Measurements from ENCODE around the gene DOK6.

The DOK6 gene

DNA sequence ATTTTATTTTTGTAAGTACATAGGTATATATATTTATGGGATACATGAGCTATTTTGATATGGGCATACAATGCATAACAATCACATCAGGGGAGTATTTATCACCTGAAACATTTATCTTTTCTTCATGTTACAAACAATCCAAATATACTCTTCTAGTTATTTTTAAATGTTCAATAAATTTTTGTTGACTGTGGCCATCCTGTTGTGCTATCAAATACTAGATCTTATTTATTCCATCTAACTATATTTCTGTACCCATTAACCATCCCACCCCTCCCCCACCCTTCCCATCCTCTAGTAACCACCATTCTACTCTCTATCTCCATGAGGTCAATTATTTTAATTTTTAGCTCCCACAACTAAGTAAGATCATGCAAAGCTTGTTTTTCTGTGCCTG, 390.0 kb downstream of the DOK6 start:
- H3K4me3 ChIP-seq (replicated peaks; ENCODE audit: low read depth, low read length): no peak overlapping the region
- TF ChIP-seq, protein P1, sequence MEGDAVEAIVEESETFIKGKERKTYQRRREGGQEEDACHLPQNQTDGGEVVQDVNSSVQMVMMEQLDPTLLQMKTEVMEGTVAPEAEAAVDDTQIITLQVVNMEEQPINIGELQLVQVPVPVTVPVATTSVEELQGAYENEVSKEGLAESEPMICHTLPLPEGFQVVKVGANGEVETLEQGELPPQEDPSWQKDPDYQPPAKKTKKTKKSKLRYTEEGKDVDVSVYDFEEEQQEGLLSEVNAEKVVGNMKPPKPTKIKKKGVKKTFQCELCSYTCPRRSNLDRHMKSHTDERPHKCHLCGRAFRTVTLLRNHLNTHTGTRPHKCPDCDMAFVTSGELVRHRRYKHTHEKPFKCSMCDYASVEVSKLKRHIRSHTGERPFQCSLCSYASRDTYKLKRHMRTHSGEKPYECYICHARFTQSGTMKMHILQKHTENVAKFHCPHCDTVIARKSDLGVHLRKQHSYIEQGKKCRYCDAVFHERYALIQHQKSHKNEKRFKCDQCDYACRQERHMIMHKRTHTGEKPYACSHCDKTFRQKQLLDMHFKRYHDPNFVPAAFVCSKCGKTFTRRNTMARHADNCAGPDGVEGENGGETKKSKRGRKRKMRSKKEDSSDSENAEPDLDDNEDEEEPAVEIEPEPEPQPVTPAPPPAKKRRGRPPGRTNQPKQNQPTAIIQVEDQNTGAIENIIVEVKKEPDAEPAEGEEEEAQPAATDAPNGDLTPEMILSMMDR (IDR thresholded peaks at IDR 0.05; ENCODE audit: low read depth, low read length, missing control alignments): no peak
- DNase-seq (ENCODE audit: extremely low read depth, low read depth): no peak

DNA sequence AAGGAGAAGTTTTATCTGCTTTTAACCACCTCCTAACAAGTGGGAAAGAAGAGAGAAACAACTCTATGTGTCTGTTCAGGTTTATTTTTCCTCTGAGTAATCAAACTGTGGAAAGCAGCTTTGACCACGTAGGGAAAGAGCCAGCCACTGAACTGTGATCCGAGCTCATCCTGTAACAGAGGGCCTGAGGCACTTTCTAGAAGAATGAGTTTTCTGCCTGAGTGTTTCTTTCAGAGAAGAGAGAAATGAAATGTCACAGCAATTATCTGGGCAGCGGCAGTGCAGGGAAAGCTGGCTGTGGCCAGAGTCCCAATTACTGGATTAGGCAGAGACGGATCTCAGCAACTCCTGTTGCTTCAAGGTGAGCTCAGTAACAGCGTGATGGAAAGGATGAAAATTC, 395.1 kb downstream of the DOK6 start:
- TF ChIP-seq, protein P1 (IDR thresholded peaks at IDR 0.05; ENCODE audit: low read depth, low read length, missing control alignments): no peak
- no peak for DNase-seq (ENCODE audit: extremely low read depth, low read depth)
- H3K4me3 ChIP-seq (replicated peaks; ENCODE audit: low read depth, low read length): no peak overlapping the region

DNA sequence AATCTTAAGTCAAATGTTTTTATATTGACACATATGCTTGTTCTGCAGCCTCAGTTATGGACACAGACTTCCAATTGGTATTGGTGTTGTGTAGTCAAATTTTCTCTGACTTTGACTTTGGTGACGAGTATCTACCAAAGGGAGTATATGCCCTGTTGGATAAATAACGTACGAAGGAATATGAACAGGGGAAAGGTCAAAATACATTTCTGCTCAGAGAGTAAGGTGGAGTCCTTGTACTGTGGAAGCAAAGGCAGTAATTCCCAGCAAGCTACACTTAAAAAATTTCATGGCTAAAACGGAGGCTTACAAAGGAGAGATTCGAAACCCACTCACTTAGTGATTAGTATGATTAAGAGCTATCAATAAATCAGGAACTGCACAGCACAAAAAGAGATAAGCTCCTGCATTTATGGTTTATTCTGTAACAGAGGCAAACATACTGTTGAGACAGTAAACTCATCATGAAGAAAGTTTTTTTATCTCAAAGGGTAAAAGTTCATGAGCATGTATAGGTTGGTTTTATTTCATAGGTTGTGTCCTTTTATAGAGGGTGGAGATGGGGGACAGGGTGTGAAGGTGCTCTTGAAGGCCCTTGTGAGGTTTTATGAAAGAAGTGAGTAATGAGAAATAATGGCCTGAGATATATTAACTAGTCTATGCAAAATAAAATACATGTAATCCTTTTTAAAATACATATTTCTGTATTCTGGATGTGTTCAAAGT, 404.3 kb downstream of the DOK6 start:
- no peak for DNase-seq (ENCODE audit: extremely low read depth, low read depth)
- TF ChIP-seq, protein P1 (IDR thresholded peaks at IDR 0.05; ENCODE audit: low read depth, low read length, missing control alignments): no peak
- H3K4me3 ChIP-seq (replicated peaks; ENCODE audit: low read depth, low read length): no peak overlapping the region

GRCh38 chr18:69808399-69808798, 407.7 kb downstream of the DOK6 start:
- no peak overlapping the region for H3K4me3 ChIP-seq (replicated peaks; ENCODE audit: low read depth, low read length)
- DNase-seq (ENCODE audit: extremely low read depth, low read depth): no peak
- TF ChIP-seq, protein P1 (IDR thresholded peaks at IDR 0.05; ENCODE audit: low read depth, low read length, missing control alignments): no peak

DNA sequence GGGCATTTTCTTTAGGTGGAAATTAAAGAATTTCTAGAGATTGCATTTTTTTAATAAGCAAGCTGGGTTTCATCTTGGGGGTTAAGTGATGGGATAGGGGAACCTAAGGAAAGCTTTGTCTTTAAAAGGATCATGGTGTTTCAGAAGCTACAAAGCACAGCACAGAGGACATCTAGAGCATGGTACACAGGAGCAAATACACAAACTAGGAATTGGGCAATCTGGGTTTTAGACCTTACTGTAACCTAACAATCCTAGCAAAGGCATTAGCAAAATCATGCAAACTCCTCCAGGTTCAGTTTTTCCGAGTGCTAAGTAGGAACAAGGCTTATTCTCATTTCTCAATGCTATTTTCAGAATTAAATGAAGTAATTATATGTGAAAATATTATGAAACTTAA, 412.9 kb downstream of the DOK6 start:
- TF ChIP-seq, protein P1 (IDR thresholded peaks at IDR 0.05; ENCODE audit: low read depth, low read length, missing control alignments): no peak
- no peak overlapping the region for H3K4me3 ChIP-seq (replicated peaks; ENCODE audit: low read depth, low read length)
- DNase-seq (ENCODE audit: extremely low read depth, low read depth): no peak

DNA sequence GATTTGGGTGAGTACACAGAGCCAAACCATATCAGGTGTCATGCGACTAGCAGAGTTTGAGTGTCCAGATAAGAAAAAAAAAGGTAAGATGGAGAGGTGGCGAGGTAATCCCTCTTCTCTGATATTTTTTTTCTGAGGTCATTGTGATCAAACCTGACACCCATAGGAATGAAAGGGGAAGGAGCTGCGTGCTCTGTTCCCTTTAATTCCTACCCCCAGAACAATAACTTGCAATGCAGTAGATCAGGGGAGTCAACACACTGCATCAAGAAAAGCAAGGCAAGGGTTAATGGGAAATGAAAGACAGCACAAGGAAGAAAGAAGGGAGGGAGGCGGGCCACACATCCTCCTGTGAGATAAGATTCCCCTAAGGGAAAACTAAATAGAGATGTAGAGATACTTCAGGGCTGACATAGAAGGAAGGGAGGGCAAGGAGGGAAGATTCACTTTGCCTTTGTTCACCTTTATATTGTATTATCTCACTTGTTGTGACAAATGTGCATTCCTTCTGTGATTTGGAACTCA, 414.2 kb downstream of the DOK6 start:
- TF ChIP-seq, protein P1 (IDR thresholded peaks at IDR 0.05; ENCODE audit: low read depth, low read length, missing control alignments): no peak
- no peak overlapping the region for H3K4me3 ChIP-seq (replicated peaks; ENCODE audit: low read depth, low read length)
- DNase-seq (ENCODE audit: extremely low read depth, low read depth): no peak

Measured in HFF-Myc (cell line).